Stomach (tissue), 19 donors: ENCODE data around the gene TTC34. TPM values are rescaled to one million over a fixed set of nuclear protein-coding genes. Genes with fewer than 3 reads are reported as not detected.
A peak's percentile ranks its signal among the peaks of the same experiment; 100 is the strongest.

ENCODE experiments used
- DNase-seq, 2 donors: peaks; one replicate each; pipeline versions ENCODE4 v3.0.0 to v3.0.0-alpha.2; 2013 to 2019
- H3K27ac ChIP-seq, 5 donors: fragments of 200-600 bp in 4 of 5; sonication (generic) in 4 of 5; one replicate each; pipeline ENCODE4 v1.5.1; 2013 to 2019; ENCODE audit warnings: mild to moderate bottlenecking in 1 of 5, moderate library complexity in 1 of 5
- H3K27me3 ChIP-seq, 3 donors: fragments of 200-600 bp; sonication (generic); one replicate each; pipeline ENCODE4 v1.5.1; 2017 to 2019; ENCODE audit warnings: mixed run types in 1 of 3
- H3K36me3 ChIP-seq, 4 donors: fragments of 200-600 bp; sonication (generic); 1 replicate in 3 of 4; 2 replicates in 1 of 4; pipeline ENCODE4 v1.5.1; 2016 to 2019
- H3K4me1 ChIP-seq, 4 donors: fragments of 200-600 bp; sonication (generic); one replicate each; pipeline ENCODE4 v1.5.1; 2016 to 2019
- H3K4me3 ChIP-seq, 4 donors: fragments of 200-600 bp; sonication (generic) in 3 of 4; one replicate each; pipeline ENCODE4 v1.5.1; 2016 to 2019; ENCODE audit warnings: mild to moderate bottlenecking in 1 of 4
- H3K9me3 ChIP-seq, 4 donors: fragments of 200-600 bp; sonication (generic); one replicate each; pipeline ENCODE4 v1.5.1; 2016 to 2019
- EP300 ChIP-seq: sonication (generic); formaldehyde crosslinking; IDR thresholded peaks from one replicate; pipeline ENCODE4 v1.6.1; 2017; ENCODE audit warnings: antibody characterized with exemption
- POLR2A ChIP-seq, 4 donors: fragments of 450-650 bp; IDR thresholded peaks; one replicate each; pipeline ENCODE4 v1.6.1; 2016; ENCODE audit warnings: antibody characterized with exemption in 4 of 4, control low read depth in 2 of 4, mild to moderate bottlenecking in 1 of 4, moderate library complexity in 1 of 4
- POLR2AphosphoS5 ChIP-seq, 3 donors: sonication (generic); formaldehyde crosslinking; IDR thresholded peaks; one replicate each; pipeline ENCODE4 v1.6.1; 2016; ENCODE audit warnings: antibody characterized with exemption in 3 of 3
- WGBS, 5 donors: extraction: QIAGEN DNeasy Blood & Tissue Kit in 3 of 5; methylation state at CpG; one replicate each; pipeline versions ENCODE4 v1.1.5 to v1.1.7; 2013 to 2018; 5-methylcytosine and 5-hydroxymethylcytosine counted together
- intact Hi-C: fragments of 100-400 bp; cut with DNase I; formaldehyde crosslinking; loops from one replicate; pipeline ENCODE4 v1.15.1; 2023; ENCODE audit warnings: low total_unique reads
- long read RNA-seq, 10 donors: transcript quantifications; one replicate each; lab custom pipeline, GENCODE V29; 2026
- polyA plus RNA-seq, 3 donors: library from polyadenylated mRNA; stranded (reverse); fragments of 200-250 nt; gene quantifications; one replicate each; pipeline ENCODE4 v1.2.3, GENCODE V29; 2013
- total RNA-seq, 5 donors: library from RNA; depleted of rRNA; stranded (reverse); fragments of >200 nt; gene quantifications; one replicate each; pipeline versions ENCODE4 v1.1.0 to v1.2.3, GENCODE V29; 2014 to 2016
- TF ChIP-seq, protein P1 (sequence below), 7 experiments: fragments of 450-650 bp in 4 of 7; fragments of 200-600 bp in 3 of 7; sonication (generic) in 3 of 7; IDR thresholded peaks; one replicate each; pipeline ENCODE4 v1.5.1; 2016 to 2019; ENCODE audit warnings: antibody characterized with exemption in 7 of 7, control low read depth in 2 of 7, mild to moderate bottlenecking in 1 of 7
- donor health status: healthy with polysubstance abuse.
- donor health status: Bipolar disorder and iron deficiency.
- donor health status: healthy.

The TTC34 gene, protein sequence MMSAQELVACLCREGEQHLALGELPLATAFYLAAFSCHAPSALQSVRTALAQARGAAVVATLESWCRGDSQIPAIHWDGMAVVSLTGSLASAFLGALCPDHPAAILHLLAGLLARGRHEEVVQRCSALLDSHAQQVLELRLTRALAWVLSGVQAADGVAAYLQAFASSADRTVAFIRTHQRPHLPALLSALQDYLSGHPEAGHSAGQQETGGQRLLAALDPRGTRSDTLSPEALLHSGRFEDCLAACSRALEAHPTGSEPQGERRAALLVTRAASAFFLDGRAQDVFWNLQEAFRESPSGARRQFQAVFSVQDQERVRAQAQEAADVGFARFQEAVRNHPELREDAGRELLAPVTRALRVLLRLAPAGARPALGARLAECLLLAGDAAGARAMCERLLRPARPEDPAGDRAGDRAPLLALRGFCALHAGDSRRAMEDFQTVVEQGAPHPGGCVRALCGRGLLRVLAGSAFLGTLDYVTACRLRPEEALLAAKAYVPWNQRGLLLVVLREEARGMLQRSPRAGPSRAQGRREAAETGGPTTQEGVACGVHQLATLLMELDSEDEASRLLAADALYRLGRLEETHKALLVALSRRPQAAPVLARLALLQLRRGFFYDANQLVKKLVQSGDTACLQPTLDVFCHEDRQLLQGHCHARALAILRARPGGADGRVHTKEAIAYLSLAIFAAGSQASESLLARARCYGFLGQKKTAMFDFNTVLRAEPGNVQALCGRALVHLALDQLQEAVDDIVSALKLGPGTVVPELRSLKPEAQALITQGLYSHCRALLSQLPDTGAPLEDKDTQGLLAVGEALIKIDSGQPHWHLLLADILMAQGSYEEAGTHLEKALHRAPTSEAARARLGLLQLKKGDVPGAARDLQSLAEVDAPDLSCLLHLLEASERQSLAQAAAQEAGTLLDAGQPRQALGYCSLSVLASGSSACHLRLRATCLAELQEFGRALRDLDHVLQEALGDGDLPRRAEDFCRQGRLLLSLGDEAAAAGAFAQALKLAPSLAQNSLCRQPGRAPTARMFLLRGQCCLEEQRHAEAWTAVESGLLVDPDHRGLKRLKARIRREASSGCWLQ
- total RNA-seq (1 to 10 TPM in 1 of 5 donors, under 1 TPM in 3, not detected in 1; 0.29 to 1.3 (median 0.48) TPM), polyA plus RNA-seq (under 1 TPM in 2 of 3 donors, not detected in 1; 0.06 to 0.10 TPM)
- long read RNA-seq, donor 1: 0 reads
- long read RNA-seq, donor 2: 0 reads
- long read RNA-seq, donor 3: 0 reads
- long read RNA-seq, donor 4: 0 reads
- long read RNA-seq, donor 5: 0 reads
- long read RNA-seq, donor 6: 0 reads
- long read RNA-seq, donor 7: 0 reads
- long read RNA-seq, donor 8: 0 reads
- long read RNA-seq, donor 9: 0 reads
- long read RNA-seq, donor 10: 0 reads

DNA sequence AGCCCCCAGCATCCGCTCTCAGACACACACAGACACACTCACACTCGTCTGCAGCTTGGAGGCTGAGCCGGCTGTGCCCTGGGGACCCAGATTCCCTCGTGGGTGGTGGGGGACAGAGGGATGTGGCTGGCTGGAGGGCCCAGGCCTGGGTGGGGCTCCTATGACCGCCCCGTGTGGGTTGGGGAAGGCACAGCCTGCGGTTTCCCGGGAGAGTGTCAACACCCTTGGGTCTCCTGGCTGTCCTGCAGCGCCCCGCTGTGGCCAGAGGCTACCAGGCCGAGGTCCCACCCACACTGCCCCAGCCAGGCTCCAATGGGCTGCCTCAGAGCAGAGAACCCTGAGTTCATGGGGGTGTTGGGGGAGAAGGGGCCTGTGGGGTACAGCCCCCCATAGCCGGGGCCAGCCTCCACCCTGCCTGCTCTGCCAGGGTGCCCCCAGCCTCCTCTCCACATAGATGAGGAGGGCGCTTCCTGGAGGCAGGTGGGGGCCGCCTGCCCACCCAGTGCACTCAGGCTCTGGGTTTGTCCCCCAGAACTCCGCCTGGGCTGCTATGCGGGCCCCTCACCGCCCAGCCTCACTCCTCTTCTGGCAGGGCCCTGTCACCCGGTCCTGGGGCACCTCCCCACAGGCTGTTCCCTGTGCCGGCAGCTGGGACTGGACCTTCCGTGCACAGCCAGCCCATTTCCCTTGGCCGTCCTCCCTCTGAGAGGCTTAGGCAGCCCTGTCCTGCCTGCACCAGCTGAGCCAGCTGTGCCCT lies at the start of gene TTC34:
Gene TTC34, minus strand, starts transcription at position 159 of the 757 bp plus-strand sequence. CDS start 866 bp downstream, outside the sequence.
- TF ChIP-seq, protein P1, sequence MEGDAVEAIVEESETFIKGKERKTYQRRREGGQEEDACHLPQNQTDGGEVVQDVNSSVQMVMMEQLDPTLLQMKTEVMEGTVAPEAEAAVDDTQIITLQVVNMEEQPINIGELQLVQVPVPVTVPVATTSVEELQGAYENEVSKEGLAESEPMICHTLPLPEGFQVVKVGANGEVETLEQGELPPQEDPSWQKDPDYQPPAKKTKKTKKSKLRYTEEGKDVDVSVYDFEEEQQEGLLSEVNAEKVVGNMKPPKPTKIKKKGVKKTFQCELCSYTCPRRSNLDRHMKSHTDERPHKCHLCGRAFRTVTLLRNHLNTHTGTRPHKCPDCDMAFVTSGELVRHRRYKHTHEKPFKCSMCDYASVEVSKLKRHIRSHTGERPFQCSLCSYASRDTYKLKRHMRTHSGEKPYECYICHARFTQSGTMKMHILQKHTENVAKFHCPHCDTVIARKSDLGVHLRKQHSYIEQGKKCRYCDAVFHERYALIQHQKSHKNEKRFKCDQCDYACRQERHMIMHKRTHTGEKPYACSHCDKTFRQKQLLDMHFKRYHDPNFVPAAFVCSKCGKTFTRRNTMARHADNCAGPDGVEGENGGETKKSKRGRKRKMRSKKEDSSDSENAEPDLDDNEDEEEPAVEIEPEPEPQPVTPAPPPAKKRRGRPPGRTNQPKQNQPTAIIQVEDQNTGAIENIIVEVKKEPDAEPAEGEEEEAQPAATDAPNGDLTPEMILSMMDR (IDR thresholded peaks at IDR 0.05): peak in 2 of 7 experiments; percentile 10 to 29
- no peak for TF ChIP-seq POLR2AphosphoS5 (IDR thresholded peaks at IDR 0.05)
- H3K9me3 ChIP-seq: no peaks in the 10 kb centered on the region
- no peak within 1 kb of the TSS for H3K4me3 ChIP-seq
- no peaks in the 10 kb centered on the region for H3K4me1 ChIP-seq
- peaks cover 14 to 92% (median 40%) of the 10 kb centered on the region in 3 donors for H3K27me3 ChIP-seq
- DNase-seq: peak; percentile 33 to 72
- H3K36me3 ChIP-seq: no peaks in the 10 kb centered on the region
- intact Hi-C loops: no loop called here
- no peak within 1 kb of the TSS for H3K27ac ChIP-seq
- WGBS, 5 donors: 36 to 49% (median 38%) methylated on average over 13 to 21 of the region's 21 CpGs

DNA sequence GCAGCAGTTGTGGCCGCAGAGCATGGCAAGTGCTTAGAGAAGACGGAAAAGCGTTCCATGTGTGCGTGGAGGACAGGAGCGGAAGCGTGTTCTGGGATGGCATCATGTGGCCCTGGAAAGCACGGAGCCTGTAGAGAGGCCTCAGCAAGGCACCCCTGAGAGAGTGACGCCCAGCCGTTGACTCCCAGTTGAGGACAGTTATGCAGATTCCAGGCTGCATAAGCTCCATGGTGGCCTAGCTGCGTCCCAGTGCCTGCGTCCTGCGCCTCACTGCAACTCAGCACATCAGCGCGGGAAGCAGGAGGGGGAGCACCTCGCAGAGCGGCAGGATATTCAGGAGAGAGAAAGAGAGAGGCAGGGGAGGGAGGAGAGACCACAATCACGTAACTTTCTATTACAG lies 49.0 kb upstream of the TTC34 start:
- H3K9me3 ChIP-seq: peaks cover 0 to 2% (median 0%) of the 10 kb centered on the region in 4 donors
- TF ChIP-seq POLR2A (IDR thresholded peaks at IDR 0.05) (no peak), POLR2AphosphoS5 (IDR thresholded peaks at IDR 0.05) (no peak), EP300 (no peak)
- TF ChIP-seq, protein P1 (IDR thresholded peaks at IDR 0.05): no peak
- intact Hi-C loops: no loop called here
- H3K4me3 ChIP-seq: no peak overlapping the region
- H3K4me1 ChIP-seq: no peaks in the 10 kb centered on the region
- 51 to 62% (median 59%) methylated on average over 17 of the region's 17 CpGs for WGBS, 5 donors
- no peak for DNase-seq
- peaks cover 0 to 79% (median 34%) of the 10 kb centered on the region in 3 donors for H3K27me3 ChIP-seq
- H3K27ac ChIP-seq: no peak overlapping the region
- H3K36me3 ChIP-seq: no peaks in the 10 kb centered on the region

DNA sequence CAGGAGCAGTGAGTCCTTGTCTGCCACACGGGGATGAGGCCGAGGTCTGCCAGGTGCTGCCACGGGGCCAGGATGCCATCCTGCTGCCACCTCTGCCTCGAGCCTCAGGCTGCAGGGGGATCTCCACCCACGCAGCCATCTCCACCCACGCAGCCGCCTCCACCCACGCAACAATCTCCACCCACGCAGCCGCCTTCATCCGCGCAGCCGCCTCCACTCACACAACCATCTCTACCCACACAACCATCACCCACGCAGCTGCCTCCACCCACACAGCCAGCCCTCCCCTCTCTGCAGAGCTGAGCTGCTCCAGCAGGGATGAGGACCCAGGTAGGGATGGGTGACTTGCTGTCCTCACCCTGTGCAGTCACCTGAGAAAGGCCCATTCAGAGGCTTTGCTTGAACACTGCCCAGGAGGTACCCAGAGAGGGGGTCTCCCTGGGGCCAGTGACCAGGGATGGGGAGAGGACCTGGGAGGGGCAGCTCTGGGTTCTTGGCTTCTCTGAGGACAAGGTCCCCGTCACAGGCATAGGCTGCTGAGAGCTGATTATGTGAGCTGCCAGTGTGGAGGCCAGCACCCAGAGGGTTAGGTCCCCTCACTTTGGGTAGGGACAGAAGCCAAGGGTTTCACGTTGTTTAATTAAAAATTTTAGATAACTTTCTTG lies 46.6 kb upstream of the TTC34 start:
- peaks cover 6 to 16% (median 15%) of the 10 kb centered on the region in 4 donors for H3K9me3 ChIP-seq
- WGBS, 5 donors: 69 to 84% (median 77%) methylated on average over 12 to 16 of the region's 16 CpGs
- intact Hi-C loops: no loop called here
- DNase-seq: no peak
- H3K27ac ChIP-seq: no peak overlapping the region
- peaks cover 0 to 65% (median 26%) of the 10 kb centered on the region in 3 donors for H3K27me3 ChIP-seq
- no peaks in the 10 kb centered on the region for H3K36me3 ChIP-seq
- TF ChIP-seq, protein P1 (IDR thresholded peaks at IDR 0.05): no peak
- no peak for TF ChIP-seq EP300
- no peak for TF ChIP-seq POLR2A (IDR thresholded peaks at IDR 0.05)
- TF ChIP-seq POLR2AphosphoS5 (IDR thresholded peaks at IDR 0.05): no peak
- no peaks in the 10 kb centered on the region for H3K4me1 ChIP-seq
- no peak overlapping the region for H3K4me3 ChIP-seq
